NB4 (cell line): Measurements from ENCODE around the gene RNF166.

Experiments used
- DNase-seq: peaks from one replicate; pipeline ENCODE4 v3.0.0; 2010; ENCODE audit warnings: low read depth
- H3K4me3 ChIP-seq: one replicate; pipeline ENCODE4 v1.5.1; 2011; ENCODE audit warnings: mild to moderate bottlenecking, low read depth, low read length, moderate library complexity
- MYC ChIP-seq: IDR thresholded peaks from 2 replicates; pipeline ENCODE4 v1.6.1; 2011; ENCODE audit warnings: low read depth, low read length
- POLR2A ChIP-seq: IDR thresholded peaks from 2 replicates; pipeline ENCODE4 v1.6.1; 2011; ENCODE audit warnings: mild to moderate bottlenecking; ENCODE audit not compliant: insufficient read length; ENCODE audit errors: extremely low read depth
- TF ChIP-seq, protein P1 (sequence below): IDR thresholded peaks from 2 replicates; pipeline ENCODE4 v1.6.1; 2011; ENCODE audit warnings: low read depth, low read length
- TF ChIP-seq, protein P2 (sequence below): IDR thresholded peaks from one replicate; pipeline ENCODE4 v1.5.1; 2012; ENCODE audit warnings: low read depth, low read length

Gene RNF166

DNA sequence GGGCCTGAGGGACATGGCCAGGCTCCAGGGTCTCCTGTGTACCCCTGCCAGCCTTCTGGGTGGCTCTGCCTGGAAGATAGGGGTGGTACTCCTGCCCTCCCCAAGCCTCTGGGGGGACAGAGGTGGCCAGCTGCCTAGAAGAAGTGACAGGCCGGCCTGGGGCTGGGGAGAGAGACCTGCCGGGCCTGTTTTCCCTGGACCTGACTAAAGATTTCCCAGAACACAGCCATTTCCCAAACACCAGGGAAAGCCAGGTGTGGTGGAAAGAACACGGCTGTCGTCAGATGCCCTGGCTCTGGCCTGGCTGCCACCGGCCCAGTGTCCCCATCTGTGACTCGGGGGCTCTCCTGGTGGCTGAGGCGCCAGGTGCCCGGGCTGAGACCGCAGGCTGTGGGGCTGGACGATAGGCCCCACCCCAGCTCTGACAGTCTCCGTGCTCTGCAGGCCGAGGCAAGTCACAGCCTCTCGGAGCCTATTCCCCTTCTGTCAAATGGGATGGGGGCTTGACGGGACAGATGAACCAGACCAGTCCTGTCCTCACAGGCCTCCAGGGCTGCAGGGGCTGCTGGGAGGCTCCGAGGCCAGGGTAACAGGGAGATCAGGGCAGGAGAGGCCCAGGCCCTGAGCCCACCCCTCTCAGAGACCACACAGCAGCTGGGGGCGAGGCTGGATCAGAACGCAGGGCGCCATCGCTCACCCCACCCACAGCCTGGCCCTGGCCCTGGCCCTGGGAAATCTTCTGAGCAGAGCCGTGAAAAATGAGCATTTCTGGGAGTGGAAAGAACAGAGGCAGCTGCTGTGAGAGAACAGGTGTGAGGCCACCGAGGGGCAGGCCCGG is 33.1 kb upstream of the RNF166 start:
- H3K4me3 ChIP-seq, result no peak overlapping the region
- DNase-seq, result no peak
- TF ChIP-seq, protein P1, sequence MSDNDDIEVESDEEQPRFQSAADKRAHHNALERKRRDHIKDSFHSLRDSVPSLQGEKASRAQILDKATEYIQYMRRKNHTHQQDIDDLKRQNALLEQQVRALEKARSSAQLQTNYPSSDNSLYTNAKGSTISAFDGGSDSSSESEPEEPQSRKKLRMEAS, result no peak
- TF ChIP-seq POLR2A, result no peak
- TF ChIP-seq, protein P2, sequence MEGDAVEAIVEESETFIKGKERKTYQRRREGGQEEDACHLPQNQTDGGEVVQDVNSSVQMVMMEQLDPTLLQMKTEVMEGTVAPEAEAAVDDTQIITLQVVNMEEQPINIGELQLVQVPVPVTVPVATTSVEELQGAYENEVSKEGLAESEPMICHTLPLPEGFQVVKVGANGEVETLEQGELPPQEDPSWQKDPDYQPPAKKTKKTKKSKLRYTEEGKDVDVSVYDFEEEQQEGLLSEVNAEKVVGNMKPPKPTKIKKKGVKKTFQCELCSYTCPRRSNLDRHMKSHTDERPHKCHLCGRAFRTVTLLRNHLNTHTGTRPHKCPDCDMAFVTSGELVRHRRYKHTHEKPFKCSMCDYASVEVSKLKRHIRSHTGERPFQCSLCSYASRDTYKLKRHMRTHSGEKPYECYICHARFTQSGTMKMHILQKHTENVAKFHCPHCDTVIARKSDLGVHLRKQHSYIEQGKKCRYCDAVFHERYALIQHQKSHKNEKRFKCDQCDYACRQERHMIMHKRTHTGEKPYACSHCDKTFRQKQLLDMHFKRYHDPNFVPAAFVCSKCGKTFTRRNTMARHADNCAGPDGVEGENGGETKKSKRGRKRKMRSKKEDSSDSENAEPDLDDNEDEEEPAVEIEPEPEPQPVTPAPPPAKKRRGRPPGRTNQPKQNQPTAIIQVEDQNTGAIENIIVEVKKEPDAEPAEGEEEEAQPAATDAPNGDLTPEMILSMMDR, result no peak
- no peak for TF ChIP-seq MYC

DNA sequence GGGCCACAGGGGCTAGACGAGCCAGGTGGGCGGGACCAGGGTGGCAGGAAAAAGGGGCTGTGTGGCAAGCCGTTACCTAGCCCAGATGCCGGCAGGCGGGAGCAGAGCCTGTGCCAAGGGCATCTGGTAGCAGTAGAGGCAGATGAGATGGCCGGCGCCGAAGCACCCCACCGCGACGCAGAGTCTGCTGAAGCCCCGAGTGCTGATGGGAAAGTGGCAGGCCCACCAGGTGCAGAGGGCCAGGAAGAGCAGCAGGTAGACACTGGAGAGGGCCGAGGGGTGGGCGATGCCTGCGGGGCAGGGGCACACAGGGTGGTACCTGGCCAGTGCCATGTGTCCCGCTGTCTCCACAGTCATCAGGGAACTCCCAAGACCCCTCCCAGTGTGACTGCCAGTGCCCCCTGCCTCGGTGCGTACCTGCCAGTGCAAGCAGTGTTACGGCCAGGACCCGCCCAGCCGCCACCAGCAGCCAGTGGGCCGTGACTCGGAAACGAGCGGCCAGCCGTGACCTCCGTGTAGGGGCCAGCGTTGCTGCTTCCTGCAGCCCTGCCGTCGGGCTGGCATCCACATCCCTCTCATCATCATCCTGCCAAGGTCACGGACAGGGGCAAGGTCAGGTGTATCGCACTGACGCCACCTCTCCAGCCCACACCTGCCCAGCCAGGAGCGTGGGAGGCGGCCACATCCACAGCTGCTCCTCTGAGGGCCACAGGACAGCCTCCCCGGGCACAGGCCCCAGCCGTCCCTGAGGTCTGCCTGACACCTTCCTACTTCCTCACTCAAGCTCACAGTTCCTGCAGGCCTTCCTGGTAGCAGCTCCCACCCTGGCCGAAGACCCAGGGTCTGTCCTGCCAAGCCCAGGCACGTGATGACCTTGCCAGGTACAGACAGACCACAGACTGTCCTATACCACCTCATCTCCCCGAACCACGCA is 32.2 kb upstream of the RNF166 start:
- TF ChIP-seq MYC (no peak), POLR2A (no peak)
- TF ChIP-seq, protein P2, result no peak
- TF ChIP-seq, protein P1, result no peak
- DNase-seq, result no peak
- H3K4me3 ChIP-seq, result no peak overlapping the region

DNA sequence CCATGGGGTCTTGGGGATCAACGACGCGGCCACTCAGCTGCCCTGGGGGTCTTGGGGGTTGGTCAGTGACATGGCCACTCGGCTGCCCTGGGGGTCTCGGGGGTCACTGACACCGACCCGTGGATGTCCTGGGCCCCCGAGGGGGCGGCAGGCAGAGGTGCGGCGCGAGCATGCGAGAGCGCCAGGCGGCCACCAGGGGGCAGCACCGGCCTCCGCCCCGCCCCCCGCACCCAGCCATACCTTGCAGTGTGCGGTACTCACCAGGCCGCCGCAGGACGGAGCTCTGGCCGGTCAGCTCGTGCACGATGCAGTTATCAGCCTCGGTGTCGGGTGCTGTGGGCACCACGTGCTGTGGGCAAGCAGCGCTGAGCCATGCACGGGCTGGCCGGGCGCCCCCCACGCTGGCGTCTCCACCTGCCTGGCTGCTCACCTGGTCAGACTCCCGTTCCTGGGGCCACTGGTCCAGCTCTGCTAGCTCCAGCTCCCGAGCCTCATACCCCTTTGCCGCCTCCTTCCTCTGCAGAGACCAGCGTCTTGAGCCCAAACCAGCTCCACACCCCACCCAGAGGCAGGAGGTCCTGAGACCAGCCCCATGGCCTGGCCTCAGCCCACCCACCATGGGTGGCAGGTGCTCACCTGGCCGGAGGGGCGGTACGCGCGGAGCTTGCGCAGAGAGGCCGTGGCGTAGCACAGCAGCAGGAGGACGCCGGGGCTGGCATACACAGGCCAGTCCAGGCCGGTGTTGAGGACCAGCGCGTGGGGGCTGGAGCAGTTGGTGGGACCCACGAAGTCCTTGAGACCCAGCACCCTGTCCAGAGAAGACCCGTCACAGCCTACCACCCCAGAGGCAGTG is 31.3 kb upstream of the RNF166 start:
- peak; percentile 86 for DNase-seq
- no peak overlapping the region for H3K4me3 ChIP-seq
- TF ChIP-seq, protein P2, result peak; percentile 73
- TF ChIP-seq MYC (peak; percentile 89), POLR2A (peak; percentile 14)
- TF ChIP-seq, protein P1, result peak; percentile 87

DNA sequence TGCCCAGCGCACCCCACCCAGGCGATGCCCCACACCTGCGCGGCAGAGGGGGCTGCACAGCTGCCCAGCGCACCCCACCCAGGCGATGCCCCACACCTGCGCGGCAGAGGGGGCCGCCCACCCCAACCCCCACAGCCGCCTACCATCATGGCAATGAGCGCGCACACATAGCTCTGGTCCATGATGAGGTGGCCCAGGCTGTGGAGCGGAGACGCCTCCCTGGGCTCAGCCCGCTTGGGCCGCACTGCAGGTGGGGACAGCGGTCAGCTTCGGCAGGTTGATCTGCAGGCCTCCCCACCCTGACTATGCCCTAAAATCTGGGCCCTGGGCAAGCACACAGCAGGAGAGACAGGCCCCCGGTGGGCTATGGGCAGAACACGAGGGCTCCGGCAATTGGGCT is 30.3 kb upstream of the RNF166 start:
- DNase-seq, result no peak
- H3K4me3 ChIP-seq, result no peak overlapping the region
- TF ChIP-seq, protein P1, result no peak
- no peak for TF ChIP-seq MYC
- TF ChIP-seq POLR2A, result no peak
- TF ChIP-seq, protein P2, result no peak

DNA sequence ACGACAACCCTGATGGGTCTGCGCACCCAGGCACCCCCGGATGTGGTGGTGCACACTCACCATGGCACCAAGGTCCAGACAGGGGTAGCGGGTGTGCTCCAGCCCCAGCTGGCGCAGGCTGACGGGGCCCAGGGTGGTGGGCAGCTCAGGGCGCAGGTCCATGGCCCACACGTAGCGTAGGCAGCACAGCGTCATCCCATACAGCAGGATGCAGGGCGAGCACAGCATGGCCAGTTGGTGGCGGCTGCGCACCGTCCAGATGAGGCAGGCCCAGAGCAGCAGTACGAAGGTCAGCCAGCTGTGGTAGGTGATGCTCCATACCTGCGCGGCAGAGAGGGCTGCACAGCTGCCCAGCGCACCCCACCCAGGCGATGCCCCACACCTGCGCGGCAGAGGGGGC is 29.9 kb upstream of the RNF166 start:
- H3K4me3 ChIP-seq, result no peak overlapping the region
- no peak for DNase-seq
- TF ChIP-seq, protein P1, result no peak
- TF ChIP-seq, protein P2, result no peak
- no peak for TF ChIP-seq POLR2A
